ENCODE results near the gene PDE1A. TPM values are rescaled to one million over a fixed set of nuclear protein-coding genes. Genes with fewer than 3 reads are reported as not detected.

PDE1A gene
- total RNA-seq, 1 donor from 2014 or later, result 0.53 TPM

DNA sequence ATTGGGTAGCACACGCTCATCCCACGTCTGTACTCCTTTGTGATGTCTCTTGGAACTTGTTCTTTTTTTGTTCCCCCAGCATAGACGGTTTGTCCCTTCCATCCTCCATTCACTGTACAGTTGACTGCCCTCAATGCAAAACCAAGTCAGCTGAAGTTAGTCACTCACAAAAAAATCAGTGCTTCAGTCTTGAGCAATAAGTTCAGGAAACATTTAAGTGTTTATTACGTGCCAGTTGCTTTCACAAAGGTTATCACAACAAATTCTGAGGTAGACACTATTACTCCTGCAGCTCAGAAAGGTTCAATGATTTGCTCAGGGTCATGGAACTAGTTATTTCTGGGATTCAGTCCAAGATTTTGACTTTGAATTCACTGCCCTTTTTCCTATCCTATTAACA is 102.2 kb downstream of the PDE1A start:
- TF ChIP-seq, protein P1, sequence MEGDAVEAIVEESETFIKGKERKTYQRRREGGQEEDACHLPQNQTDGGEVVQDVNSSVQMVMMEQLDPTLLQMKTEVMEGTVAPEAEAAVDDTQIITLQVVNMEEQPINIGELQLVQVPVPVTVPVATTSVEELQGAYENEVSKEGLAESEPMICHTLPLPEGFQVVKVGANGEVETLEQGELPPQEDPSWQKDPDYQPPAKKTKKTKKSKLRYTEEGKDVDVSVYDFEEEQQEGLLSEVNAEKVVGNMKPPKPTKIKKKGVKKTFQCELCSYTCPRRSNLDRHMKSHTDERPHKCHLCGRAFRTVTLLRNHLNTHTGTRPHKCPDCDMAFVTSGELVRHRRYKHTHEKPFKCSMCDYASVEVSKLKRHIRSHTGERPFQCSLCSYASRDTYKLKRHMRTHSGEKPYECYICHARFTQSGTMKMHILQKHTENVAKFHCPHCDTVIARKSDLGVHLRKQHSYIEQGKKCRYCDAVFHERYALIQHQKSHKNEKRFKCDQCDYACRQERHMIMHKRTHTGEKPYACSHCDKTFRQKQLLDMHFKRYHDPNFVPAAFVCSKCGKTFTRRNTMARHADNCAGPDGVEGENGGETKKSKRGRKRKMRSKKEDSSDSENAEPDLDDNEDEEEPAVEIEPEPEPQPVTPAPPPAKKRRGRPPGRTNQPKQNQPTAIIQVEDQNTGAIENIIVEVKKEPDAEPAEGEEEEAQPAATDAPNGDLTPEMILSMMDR (IDR thresholded peaks at IDR 0.05; ENCODE audit: insufficient read depth, low read length, severe bottlenecking), result no peak
- no peak overlapping the region for H3K4me3 ChIP-seq (ENCODE audit: low read depth, low read length)
- FAIRE-seq (no peak), DNase-seq (ENCODE audit: low read depth) (peak; percentile 14)
- H3K36me3 ChIP-seq (ENCODE audit: control insufficient read depth, insufficient read depth, low read length), result no peaks in the 10 kb centered on the region
- H3K27me3 ChIP-seq (ENCODE audit: control insufficient read depth, insufficient read depth, low read length), result no peaks in the 10 kb centered on the region

DNA sequence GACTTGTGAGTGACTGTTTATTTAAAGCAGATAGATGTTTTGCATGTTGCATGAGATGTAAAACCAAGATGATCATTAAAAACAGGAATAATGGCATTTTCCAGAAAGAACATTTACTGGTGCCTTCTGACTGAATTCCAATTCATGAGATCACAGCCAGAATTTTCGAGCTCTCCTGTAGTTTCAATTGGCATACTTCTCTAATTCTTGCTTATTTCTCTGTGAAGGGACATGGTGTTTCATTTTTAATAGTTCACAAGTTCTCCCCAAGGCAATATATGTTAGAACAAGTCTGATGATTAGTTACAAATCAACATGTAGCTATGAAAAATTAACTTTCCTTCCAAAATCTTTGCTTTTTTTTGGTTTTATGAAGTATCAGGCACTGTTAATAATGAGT is 105.7 kb downstream of the PDE1A start:
- TF ChIP-seq, protein P1 (IDR thresholded peaks at IDR 0.05; ENCODE audit: insufficient read depth, low read length, severe bottlenecking), result no peak
- FAIRE-seq (no peak), DNase-seq (ENCODE audit: low read depth) (no peak)
- no peaks in the 10 kb centered on the region for H3K27me3 ChIP-seq (ENCODE audit: control insufficient read depth, insufficient read depth, low read length)
- no peaks in the 10 kb centered on the region for H3K36me3 ChIP-seq (ENCODE audit: control insufficient read depth, insufficient read depth, low read length)
- no peak overlapping the region for H3K4me3 ChIP-seq (ENCODE audit: low read depth, low read length)

GRCh38 chr2:182319556-182320505 is 107.0 kb downstream of the PDE1A start:
- H3K27me3 ChIP-seq (ENCODE audit: control insufficient read depth, insufficient read depth, low read length), result no peaks in the 10 kb centered on the region
- TF ChIP-seq, protein P1 (IDR thresholded peaks at IDR 0.05; ENCODE audit: insufficient read depth, low read length, severe bottlenecking), result no peak
- no peak for FAIRE-seq
- no peak for DNase-seq (ENCODE audit: low read depth)
- no peaks in the 10 kb centered on the region for H3K36me3 ChIP-seq (ENCODE audit: control insufficient read depth, insufficient read depth, low read length)
- no peak overlapping the region for H3K4me3 ChIP-seq (ENCODE audit: low read depth, low read length)

GRCh38 chr2:182318466-182319220 is 108.2 kb downstream of the PDE1A start:
- H3K4me3 ChIP-seq (ENCODE audit: low read depth, low read length), result no peak overlapping the region
- FAIRE-seq (no peak), DNase-seq (ENCODE audit: low read depth) (peak; percentile 60)
- TF ChIP-seq, protein P1 (IDR thresholded peaks at IDR 0.05; ENCODE audit: insufficient read depth, low read length, severe bottlenecking), result no peak
- H3K36me3 ChIP-seq (ENCODE audit: control insufficient read depth, insufficient read depth, low read length), result no peaks in the 10 kb centered on the region
- no peaks in the 10 kb centered on the region for H3K27me3 ChIP-seq (ENCODE audit: control insufficient read depth, insufficient read depth, low read length)

DNA sequence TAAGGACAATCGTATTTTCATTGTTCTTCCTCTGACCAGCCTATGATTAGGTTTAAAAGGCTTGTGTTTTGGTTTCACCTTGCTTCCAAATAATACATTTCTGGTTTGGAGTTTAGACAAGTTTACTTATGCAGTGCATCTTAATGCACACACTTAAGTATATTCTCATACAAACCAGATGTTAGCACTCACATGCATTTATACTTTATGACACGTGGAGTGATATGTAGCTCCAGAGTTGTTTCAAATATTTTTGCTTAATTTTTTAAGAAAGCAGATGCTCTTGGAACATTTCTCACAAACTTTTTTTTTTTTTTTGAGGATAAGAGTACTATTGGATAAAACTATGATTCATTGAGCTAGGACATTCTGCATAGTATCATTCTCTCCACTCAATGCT is 109.9 kb downstream of the PDE1A start:
- Histone ChIP-seq H3K27me3 (ENCODE audit: control insufficient read depth, insufficient read depth, low read length) (no peaks in the 10 kb centered on the region), H3K4me3 (ENCODE audit: low read depth, low read length) (no peak overlapping the region), H3K36me3 (ENCODE audit: control insufficient read depth, insufficient read depth, low read length) (no peaks in the 10 kb centered on the region)
- DNase-seq (ENCODE audit: low read depth) (no peak), FAIRE-seq (no peak)
- TF ChIP-seq, protein P1 (IDR thresholded peaks at IDR 0.05; ENCODE audit: insufficient read depth, low read length, severe bottlenecking), result no peak

Measured in bronchial epithelial cell (primary cell).